Kidney tubule cell (primary cell): ENCODE measurements around the gene ALDH8A1.

Experiments used
- DNase-seq: peaks from one replicate; pipeline ENCODE4 v3.0.0-alpha.2; 2018; ENCODE audit warnings: low spot score

ALDH8A1 gene

GRCh38 chr6:134870677-134871498 lies 79.0 kb downstream of the ALDH8A1 start:
- DNase-seq: no peak

- DNase-seq: no peak
These were observed 81.1 kb downstream of the ALDH8A1 start for GRCh38 chr6:134868812-134869211.
